ENCODE results near the gene ZNF660.

GRCh38 chr3:44571024-44571423, 13.7 kb upstream of the ZNF660 start:
- no peak for TF ChIP-seq POLR2A (IDR thresholded peaks at IDR 0.05)
- TF ChIP-seq CTCF (IDR thresholded peaks at IDR 0.05), result no peak
